ENCODE measurements around the gene TMEM117. TPM values are rescaled to one million over a fixed set of nuclear protein-coding genes. Genes with fewer than 3 reads are reported as not detected.
A peak's percentile ranks its signal among the peaks of the same experiment; 100 is the strongest.

TMEM117 gene
- total RNA-seq, result 1 to 10 TPM; 1.3 to 2.7 TPM

GRCh38 chr12:43835656-43836474 lies at the start of gene TMEM117:
TSS of gene TMEM117 (plus strand) at chr12:43836081.
- peak; percentile 81 for ATAC-seq (replicated peaks in 1 of 2)
- Mint-ChIP-seq H3K27me3 (ENCODE audit: low read depth) (peaks cover 5% of the 10 kb centered on the region), H3K36me3 (ENCODE audit: insufficient read depth in 2 of 2) (no peaks in the 10 kb centered on the region), H3K4me3 (peak within 1 kb of the TSS; percentile 68 to 78), H3K27ac (peak within 1 kb of the TSS; percentile 4), H3K4me1 (ENCODE audit: low read depth) (peaks cover 48% of the 10 kb centered on the region), H3K9me3 (no peaks in the 10 kb centered on the region)
- DNase-seq, result peak; percentile 62 to 72

- DNase-seq (no peak), ATAC-seq (replicated peaks in 1 of 2) (no peak)
- Mint-ChIP-seq H3K4me3 (no peak overlapping the region), H3K27me3 (ENCODE audit: low read depth) (no peaks in the 10 kb centered on the region), H3K9me3 (no peaks in the 10 kb centered on the region), H3K27ac (peak overlapping the region; percentile 57), H3K36me3 (ENCODE audit: insufficient read depth in 2 of 2) (peaks cover 2 to 10% of the 10 kb centered on the region in 2 donors), H3K4me1 (ENCODE audit: low read depth) (no peaks in the 10 kb centered on the region)
Measured at GRCh38 chr12:43786899-43787693, 48.8 kb upstream of the TMEM117 start.

GRCh38 chr12:43789941-43790340 lies 45.9 kb upstream of the TMEM117 start:
- Mint-ChIP-seq H3K4me3 (no peak overlapping the region), H3K9me3 (no peaks in the 10 kb centered on the region), H3K36me3 (ENCODE audit: insufficient read depth in 2 of 2) (peaks cover 2 to 4% of the 10 kb centered on the region in 2 donors), H3K4me1 (ENCODE audit: low read depth) (no peaks in the 10 kb centered on the region), H3K27ac (no peak overlapping the region), H3K27me3 (ENCODE audit: low read depth) (no peaks in the 10 kb centered on the region)
- ATAC-seq (replicated peaks in 1 of 2), result no peak
- DNase-seq, result no peak

GRCh38 chr12:43795716-43796280 lies 40.1 kb upstream of the TMEM117 start:
- Mint-ChIP-seq H3K4me1 (ENCODE audit: low read depth) (peaks cover 9% of the 10 kb centered on the region), H3K4me3 (no peak overlapping the region), H3K9me3 (no peaks in the 10 kb centered on the region), H3K36me3 (ENCODE audit: insufficient read depth in 2 of 2) (peaks cover 2 to 14% of the 10 kb centered on the region in 2 donors), H3K27me3 (ENCODE audit: low read depth) (no peaks in the 10 kb centered on the region), H3K27ac (peak overlapping the region; percentile 63)
- ATAC-seq (replicated peaks in 1 of 2), result no peak
- no peak for DNase-seq

- Mint-ChIP-seq H3K4me3 (no peak overlapping the region), H3K27ac (peak overlapping the region; percentile 19), H3K4me1 (ENCODE audit: low read depth) (peaks cover 9% of the 10 kb centered on the region), H3K9me3 (no peaks in the 10 kb centered on the region), H3K27me3 (ENCODE audit: low read depth) (no peaks in the 10 kb centered on the region), H3K36me3 (ENCODE audit: insufficient read depth in 2 of 2) (peaks cover 2 to 17% of the 10 kb centered on the region in 2 donors)
- ATAC-seq (replicated peaks in 1 of 2) (no peak), DNase-seq (no peak)
Measured at GRCh38 chr12:43797561-43798217, 38.2 kb upstream of the TMEM117 start.

- ATAC-seq (replicated peaks in 1 of 2), result no peak
- H3K27ac Mint-ChIP-seq, result peak overlapping the region; percentile 98
- peaks cover 24% of the 10 kb centered on the region for H3K4me1 Mint-ChIP-seq (ENCODE audit: low read depth)
- H3K27me3 Mint-ChIP-seq (ENCODE audit: low read depth), result no peaks in the 10 kb centered on the region
- no peaks in the 10 kb centered on the region for H3K9me3 Mint-ChIP-seq
- H3K36me3 Mint-ChIP-seq (ENCODE audit: insufficient read depth in 2 of 2), result peaks cover 4 to 9% of the 10 kb centered on the region in 2 donors
- H3K4me3 Mint-ChIP-seq, result peak overlapping the region; percentile 92 to 100
- no peak for DNase-seq
Measured at GRCh38 chr12:43805149-43805859, 30.6 kb upstream of the TMEM117 start.

- Mint-ChIP-seq H3K4me1 (ENCODE audit: low read depth) (peaks cover 24% of the 10 kb centered on the region), H3K27me3 (ENCODE audit: low read depth) (no peaks in the 10 kb centered on the region)
- DNase-seq, result peak; percentile 88 to 94
Measured at GRCh38 chr12:43805860-43806736, 29.8 kb upstream of the TMEM117 start, which contains the start of gene TWF1. TSS of gene TWF1 (minus strand) at chr12:43806317. CDS start at chr12:43806245, 72 bp downstream.

GRCh38 chr12:43806737-43807072 lies 29.2 kb upstream of the TMEM117 start:
- no peak for ATAC-seq (replicated peaks in 1 of 2)
- peak overlapping the region; percentile 92 to 100 for H3K4me3 Mint-ChIP-seq
- H3K36me3 Mint-ChIP-seq (ENCODE audit: insufficient read depth in 2 of 2), result peaks cover 2 to 6% of the 10 kb centered on the region in 2 donors
- H3K9me3 Mint-ChIP-seq, result no peaks in the 10 kb centered on the region
- H3K27me3 Mint-ChIP-seq (ENCODE audit: low read depth), result no peaks in the 10 kb centered on the region
- H3K4me1 Mint-ChIP-seq (ENCODE audit: low read depth), result peaks cover 24% of the 10 kb centered on the region
- DNase-seq, result no peak
- peak overlapping the region; percentile 99 for H3K27ac Mint-ChIP-seq

More at GRCh38 chr12:43805860-43806736, 29.8 kb upstream of the TMEM117 start, which contains the start of gene TWF1:
- Mint-ChIP-seq H3K9me3 (no peaks in the 10 kb centered on the region), H3K27ac (peak within 1 kb of the TSS; percentile 99), H3K36me3 (ENCODE audit: insufficient read depth in 2 of 2) (peaks cover 2 to 7% of the 10 kb centered on the region in 2 donors), H3K4me3 (peak within 1 kb of the TSS; percentile 92 to 100)
- ATAC-seq (replicated peaks in 1 of 2), result peak; percentile 98

- peaks cover 2 to 6% of the 10 kb centered on the region in 2 donors for H3K36me3 Mint-ChIP-seq (ENCODE audit: insufficient read depth in 2 of 2)
- H3K4me3 Mint-ChIP-seq, result peak overlapping the region; percentile 92 to 100
- DNase-seq (no peak), ATAC-seq (replicated peaks in 1 of 2) (no peak)
- H3K4me1 Mint-ChIP-seq (ENCODE audit: low read depth), result peaks cover 24% of the 10 kb centered on the region
- H3K9me3 Mint-ChIP-seq, result no peaks in the 10 kb centered on the region
- no peaks in the 10 kb centered on the region for H3K27me3 Mint-ChIP-seq (ENCODE audit: low read depth)
- H3K27ac Mint-ChIP-seq, result peak overlapping the region; percentile 99
Measured at GRCh38 chr12:43807386-43807785, 28.5 kb upstream of the TMEM117 start.

- H3K4me1 Mint-ChIP-seq (ENCODE audit: low read depth), result peaks cover 15% of the 10 kb centered on the region
- ATAC-seq (replicated peaks in 1 of 2), result no peak
Measured at GRCh38 chr12:43812057-43812456, 23.8 kb upstream of the TMEM117 start.

GRCh38 chr12:43812926-43813325 lies 23.0 kb upstream of the TMEM117 start:
- H3K4me3 Mint-ChIP-seq, result no peak overlapping the region
- no peaks in the 10 kb centered on the region for H3K27me3 Mint-ChIP-seq (ENCODE audit: low read depth)
- no peak overlapping the region for H3K27ac Mint-ChIP-seq
- no peak for ATAC-seq (replicated peaks in 1 of 2)
- DNase-seq, result no peak
- peaks cover 9% of the 10 kb centered on the region for H3K4me1 Mint-ChIP-seq (ENCODE audit: low read depth)
- no peaks in the 10 kb centered on the region for H3K36me3 Mint-ChIP-seq (ENCODE audit: insufficient read depth in 2 of 2)
- H3K9me3 Mint-ChIP-seq, result no peaks in the 10 kb centered on the region

More at GRCh38 chr12:43812057-43812456, 23.8 kb upstream of the TMEM117 start:
- Mint-ChIP-seq H3K27ac (no peak overlapping the region), H3K4me3 (no peak overlapping the region), H3K9me3 (no peaks in the 10 kb centered on the region), H3K27me3 (ENCODE audit: low read depth) (no peaks in the 10 kb centered on the region), H3K36me3 (ENCODE audit: insufficient read depth in 2 of 2) (no peaks in the 10 kb centered on the region)
- no peak for DNase-seq

All from activated T-cell treated with anti-CD3 and anti-CD28 coated beads, Interleukin-2, amount 50 U/mL, for 72 hours (primary cell).